ENCODE results near the gene RSPH1. TPM values are rescaled to one million over a fixed set of nuclear protein-coding genes. Genes with fewer than 3 reads are reported as not detected.

The RSPH1 gene
- total RNA-seq, 2 experiments from 2014 or later, result 0.34 to 0.38 TPM

DNA sequence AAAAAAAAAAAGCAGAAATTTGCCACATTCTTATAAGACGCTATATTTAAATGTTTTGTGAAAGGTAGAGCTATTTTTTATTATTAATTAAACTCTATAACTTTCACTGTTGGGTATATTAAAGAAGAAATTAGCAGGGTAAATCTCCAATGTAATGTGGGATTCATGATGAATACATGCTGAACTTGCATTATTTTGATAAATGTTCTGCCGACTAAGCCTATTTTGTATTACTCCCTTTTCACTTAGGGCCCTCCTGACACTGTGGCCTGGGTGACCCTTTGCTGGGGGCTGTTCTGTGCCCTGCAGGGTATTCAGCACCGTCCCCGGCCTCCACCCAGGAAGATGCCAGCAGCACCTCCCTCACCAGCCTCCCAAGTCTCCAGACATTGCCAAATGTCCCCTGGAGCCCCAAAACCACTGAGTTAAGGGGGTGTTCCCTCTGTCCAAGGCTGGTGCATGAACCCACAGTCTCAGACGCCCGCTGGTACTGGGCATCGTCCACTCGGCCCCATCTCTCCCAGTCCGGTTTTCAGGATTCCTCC is 22.5 kb downstream of the RSPH1 start:
- no peaks in the 10 kb centered on the region for H3K36me3 Mint-ChIP-seq (ENCODE audit: low read depth)
- Histone ChIP-seq H3K36me3 (ENCODE audit: insufficient read depth, low read length) (no peaks in the 10 kb centered on the region), H3K27me3 (ENCODE audit: control insufficient read depth in 1 of 2, insufficient read depth in 2 of 2, low read length in 2 of 2) (no peaks in the 10 kb centered on the region), H3K4me3 (ENCODE audit: low read length) (no peak overlapping the region), H3K27ac (ENCODE audit: low read depth in 1 of 2, low read length in 2 of 2) (no peak overlapping the region), H3K9me3 (ENCODE audit: control insufficient read depth in 1 of 2, insufficient read depth in 1 of 2, low read length in 2 of 2) (no peaks in the 10 kb centered on the region), H3K4me1 (ENCODE audit: insufficient read depth, low read length) (no peaks in the 10 kb centered on the region)
- ATAC-seq (ENCODE audit: poor library complexity), result no peak
- no peaks in the 10 kb centered on the region for H3K4me1 Mint-ChIP-seq (ENCODE audit: low read depth)
- intact Hi-C loops (cut with DNase I, micrococcal nuclease), result no loop called here
- DNase-seq, result no peak
- no peak overlapping the region for H3K27ac Mint-ChIP-seq
- TF ChIP-seq, protein P1, sequence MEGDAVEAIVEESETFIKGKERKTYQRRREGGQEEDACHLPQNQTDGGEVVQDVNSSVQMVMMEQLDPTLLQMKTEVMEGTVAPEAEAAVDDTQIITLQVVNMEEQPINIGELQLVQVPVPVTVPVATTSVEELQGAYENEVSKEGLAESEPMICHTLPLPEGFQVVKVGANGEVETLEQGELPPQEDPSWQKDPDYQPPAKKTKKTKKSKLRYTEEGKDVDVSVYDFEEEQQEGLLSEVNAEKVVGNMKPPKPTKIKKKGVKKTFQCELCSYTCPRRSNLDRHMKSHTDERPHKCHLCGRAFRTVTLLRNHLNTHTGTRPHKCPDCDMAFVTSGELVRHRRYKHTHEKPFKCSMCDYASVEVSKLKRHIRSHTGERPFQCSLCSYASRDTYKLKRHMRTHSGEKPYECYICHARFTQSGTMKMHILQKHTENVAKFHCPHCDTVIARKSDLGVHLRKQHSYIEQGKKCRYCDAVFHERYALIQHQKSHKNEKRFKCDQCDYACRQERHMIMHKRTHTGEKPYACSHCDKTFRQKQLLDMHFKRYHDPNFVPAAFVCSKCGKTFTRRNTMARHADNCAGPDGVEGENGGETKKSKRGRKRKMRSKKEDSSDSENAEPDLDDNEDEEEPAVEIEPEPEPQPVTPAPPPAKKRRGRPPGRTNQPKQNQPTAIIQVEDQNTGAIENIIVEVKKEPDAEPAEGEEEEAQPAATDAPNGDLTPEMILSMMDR (IDR thresholded peaks at IDR 0.05), result no peak
- H3K9me3 Mint-ChIP-seq, result no peaks in the 10 kb centered on the region
- no peaks in the 10 kb centered on the region for H3K27me3 Mint-ChIP-seq
- ChIA-PET CTCF (interaction anchor here (0.7 kb wide), 1 partner anchor 52 kb away, joined by 4 read pairs; no protein-coding TSS in a partner anchor), POLR2A (no interaction called here)
- no peak overlapping the region for H3K4me3 Mint-ChIP-seq

DNA sequence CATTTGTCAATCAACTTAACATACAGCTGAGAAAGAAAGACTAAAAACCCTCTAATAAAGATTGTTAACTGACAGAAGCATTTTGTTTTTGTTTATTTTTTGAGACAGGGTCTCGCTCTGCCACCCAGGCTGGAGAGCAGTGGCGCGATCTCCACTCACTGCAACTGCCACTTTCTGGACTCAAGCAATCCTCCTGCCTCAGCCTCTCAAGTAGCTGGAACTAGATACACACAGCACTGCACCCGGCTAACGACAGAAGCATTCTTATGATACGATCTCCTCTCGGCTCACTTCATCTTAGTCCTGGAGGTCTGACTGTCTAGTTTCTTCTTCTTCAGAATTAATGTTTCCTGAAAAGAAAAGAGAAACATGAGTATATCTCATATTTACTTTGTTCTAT is 23.5 kb downstream of the RSPH1 start:
- Histone ChIP-seq H3K36me3 (ENCODE audit: insufficient read depth, low read length) (no peaks in the 10 kb centered on the region), H3K27me3 (ENCODE audit: control insufficient read depth in 1 of 2, insufficient read depth in 2 of 2, low read length in 2 of 2) (no peaks in the 10 kb centered on the region), H3K27ac (ENCODE audit: low read depth in 1 of 2, low read length in 2 of 2) (no peak overlapping the region), H3K9me3 (ENCODE audit: control insufficient read depth in 1 of 2, insufficient read depth in 1 of 2, low read length in 2 of 2) (no peaks in the 10 kb centered on the region), H3K4me1 (ENCODE audit: insufficient read depth, low read length) (no peaks in the 10 kb centered on the region), H3K4me3 (ENCODE audit: low read length) (no peak overlapping the region)
- POLR2A ChIA-PET, result no interaction called here
- TF ChIP-seq, protein P1 (IDR thresholded peaks at IDR 0.05), result no peak
- intact Hi-C loops (cut with DNase I, micrococcal nuclease), result no loop called here
- Mint-ChIP-seq H3K27me3 (no peaks in the 10 kb centered on the region), H3K4me3 (no peak overlapping the region), H3K27ac (no peak overlapping the region), H3K36me3 (ENCODE audit: low read depth) (no peaks in the 10 kb centered on the region), H3K9me3 (no peaks in the 10 kb centered on the region), H3K4me1 (ENCODE audit: low read depth) (peaks cover 2% of the 10 kb centered on the region)
- CTCF ChIA-PET, result no interaction called here
- DNase-seq, result no peak
- no peak for ATAC-seq (ENCODE audit: poor library complexity)

DNA sequence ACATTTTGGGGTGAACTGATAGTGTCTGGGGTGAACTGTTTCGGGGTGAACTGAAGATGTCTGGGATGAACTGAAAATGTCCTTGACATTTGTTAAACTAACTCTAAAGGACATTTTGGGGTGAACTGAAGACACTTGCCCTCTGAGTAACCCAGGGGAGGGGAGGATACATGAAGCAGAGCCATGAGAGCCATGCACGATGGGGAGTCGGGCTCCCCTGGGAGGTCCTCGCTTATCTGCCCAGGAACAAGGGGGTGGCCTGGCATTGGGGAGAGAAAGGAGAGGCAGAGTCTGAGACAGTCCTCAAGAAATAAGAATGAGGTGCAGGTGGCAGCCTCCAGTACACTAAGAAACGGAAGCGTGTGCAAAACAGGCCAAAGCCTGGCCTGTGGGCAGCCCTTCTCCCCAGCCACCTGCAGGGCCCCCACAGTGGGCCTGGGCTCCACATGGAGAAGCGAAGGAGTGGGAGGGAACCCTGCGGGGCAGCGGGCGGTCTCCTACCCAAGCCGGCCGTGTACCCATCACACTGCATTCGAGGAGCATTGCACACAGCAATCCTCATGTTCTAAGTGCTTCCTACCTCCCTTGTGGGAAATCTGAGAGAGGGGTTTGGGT is 24.2 kb downstream of the RSPH1 start:
- H3K4me3 ChIP-seq (ENCODE audit: low read length), result no peak overlapping the region
- no peaks in the 10 kb centered on the region for H3K9me3 ChIP-seq (ENCODE audit: control insufficient read depth in 1 of 2, insufficient read depth in 1 of 2, low read length in 2 of 2)
- H3K27me3 ChIP-seq (ENCODE audit: control insufficient read depth in 1 of 2, insufficient read depth in 2 of 2, low read length in 2 of 2), result no peaks in the 10 kb centered on the region
- Mint-ChIP-seq H3K27me3 (no peaks in the 10 kb centered on the region), H3K27ac (no peak overlapping the region), H3K36me3 (ENCODE audit: low read depth) (no peaks in the 10 kb centered on the region), H3K4me3 (no peak overlapping the region), H3K4me1 (ENCODE audit: low read depth) (peaks cover 9% of the 10 kb centered on the region), H3K9me3 (no peaks in the 10 kb centered on the region)
- no peaks in the 10 kb centered on the region for H3K36me3 ChIP-seq (ENCODE audit: insufficient read depth, low read length)
- DNase-seq (peak in 1 of 14 experiments; percentile 16), ATAC-seq (ENCODE audit: poor library complexity) (no peak)
- H3K27ac ChIP-seq (ENCODE audit: low read depth in 1 of 2, low read length in 2 of 2), result no peak overlapping the region
- POLR2A ChIA-PET, result no interaction called here
- CTCF ChIA-PET, result no interaction called here
- peaks cover 4% of the 10 kb centered on the region for H3K4me1 ChIP-seq (ENCODE audit: insufficient read depth, low read length)
- TF ChIP-seq, protein P1 (IDR thresholded peaks at IDR 0.05), result no peak
- intact Hi-C loops (cut with DNase I, micrococcal nuclease), result no loop called here

All from CD4-positive, alpha-beta T cell (primary cell).